HS-5 (cell line): ENCODE results near the gene PANK2.
"Not testable (repeated sequence)": the region's sequence is repeated elsewhere in the genome, so short reads cannot be mapped to it uniquely, and the experiment has no call there.

ENCODE experiments used
- DNase-seq: peaks from one replicate; pipeline ENCODE4 v3.0.0-alpha.2; 2012; ENCODE audit warnings: low read depth

PANK2 gene

DNA sequence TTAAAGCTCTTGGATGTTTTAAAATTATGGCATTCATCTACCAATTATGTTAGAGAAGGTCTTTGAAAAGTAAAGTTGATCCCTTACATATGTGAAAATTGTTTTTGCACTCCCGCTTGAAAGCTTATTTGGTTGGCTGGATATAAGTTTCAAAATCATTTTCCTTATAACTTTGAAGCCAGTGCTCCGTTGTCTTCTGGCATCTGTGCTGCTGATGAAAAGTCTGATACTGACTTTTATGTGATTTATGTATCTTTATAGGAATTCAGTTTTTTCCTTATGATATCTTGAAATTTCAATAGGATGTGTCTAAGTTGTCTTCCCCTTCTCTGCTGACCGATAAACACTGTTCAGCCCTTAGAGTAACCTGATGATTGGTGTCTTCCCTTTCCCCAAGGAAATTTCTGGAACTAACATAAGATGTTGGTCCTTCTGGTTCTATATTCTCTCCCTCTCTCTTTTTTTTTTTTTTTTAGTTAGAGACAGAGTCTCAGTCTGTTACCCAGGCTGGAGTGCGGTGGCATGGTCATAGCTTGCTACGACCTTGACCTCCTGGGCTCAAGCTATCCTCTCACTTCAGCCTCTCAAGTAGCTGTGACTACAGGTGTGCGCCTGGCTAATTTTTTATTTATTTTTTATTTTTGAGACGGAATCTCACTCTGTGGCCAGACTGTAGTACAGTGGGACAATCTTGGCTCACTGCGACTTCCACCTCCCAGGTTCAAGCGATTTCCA lies 12.7 kb downstream of the PANK2 start:
- no peak for DNase-seq

DNA sequence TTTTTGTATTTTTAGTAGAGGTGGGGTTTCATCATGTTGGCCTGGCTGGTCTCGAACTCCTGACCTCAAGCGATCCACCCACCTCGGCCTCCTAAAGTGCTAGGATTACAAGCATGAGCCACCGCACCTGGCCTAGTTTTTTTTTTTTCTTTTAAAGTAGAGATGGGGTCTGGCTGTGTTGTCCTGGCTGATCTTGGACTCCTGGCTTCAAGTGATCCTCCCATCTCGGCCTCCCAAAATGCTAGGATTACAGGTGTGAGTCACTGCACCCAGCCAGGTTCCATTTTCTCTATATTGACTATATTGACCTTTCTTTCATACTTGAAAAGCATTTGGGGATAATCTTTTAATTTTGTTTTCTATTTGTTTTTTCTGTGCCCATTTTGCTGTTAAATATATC lies 13.3 kb downstream of the PANK2 start:
- no peak for DNase-seq

DNA sequence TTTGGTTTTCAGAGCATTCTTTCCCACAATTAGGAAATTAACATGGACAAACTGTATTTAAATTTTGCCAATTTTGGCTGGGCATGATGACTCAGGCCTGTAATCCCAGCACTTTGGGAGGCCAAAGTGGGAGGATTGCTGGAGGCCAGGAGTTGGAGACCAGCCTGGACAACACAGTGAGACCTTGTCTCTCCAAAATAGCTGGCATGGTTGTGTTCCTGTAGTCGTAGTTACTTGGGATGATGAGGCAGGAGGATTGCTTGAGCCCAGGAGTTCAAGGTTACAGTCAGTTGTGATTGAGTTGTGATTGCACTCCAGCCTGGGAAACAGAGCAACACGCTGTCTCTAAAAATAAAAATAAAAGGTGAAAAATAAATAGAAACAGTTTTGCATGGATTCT lies 15.0 kb downstream of the PANK2 start:
- DNase-seq = no peak

GRCh38 chr20:3904857-3905256 lies 15.7 kb downstream of the PANK2 start:
- DNase-seq = no peak

DNA sequence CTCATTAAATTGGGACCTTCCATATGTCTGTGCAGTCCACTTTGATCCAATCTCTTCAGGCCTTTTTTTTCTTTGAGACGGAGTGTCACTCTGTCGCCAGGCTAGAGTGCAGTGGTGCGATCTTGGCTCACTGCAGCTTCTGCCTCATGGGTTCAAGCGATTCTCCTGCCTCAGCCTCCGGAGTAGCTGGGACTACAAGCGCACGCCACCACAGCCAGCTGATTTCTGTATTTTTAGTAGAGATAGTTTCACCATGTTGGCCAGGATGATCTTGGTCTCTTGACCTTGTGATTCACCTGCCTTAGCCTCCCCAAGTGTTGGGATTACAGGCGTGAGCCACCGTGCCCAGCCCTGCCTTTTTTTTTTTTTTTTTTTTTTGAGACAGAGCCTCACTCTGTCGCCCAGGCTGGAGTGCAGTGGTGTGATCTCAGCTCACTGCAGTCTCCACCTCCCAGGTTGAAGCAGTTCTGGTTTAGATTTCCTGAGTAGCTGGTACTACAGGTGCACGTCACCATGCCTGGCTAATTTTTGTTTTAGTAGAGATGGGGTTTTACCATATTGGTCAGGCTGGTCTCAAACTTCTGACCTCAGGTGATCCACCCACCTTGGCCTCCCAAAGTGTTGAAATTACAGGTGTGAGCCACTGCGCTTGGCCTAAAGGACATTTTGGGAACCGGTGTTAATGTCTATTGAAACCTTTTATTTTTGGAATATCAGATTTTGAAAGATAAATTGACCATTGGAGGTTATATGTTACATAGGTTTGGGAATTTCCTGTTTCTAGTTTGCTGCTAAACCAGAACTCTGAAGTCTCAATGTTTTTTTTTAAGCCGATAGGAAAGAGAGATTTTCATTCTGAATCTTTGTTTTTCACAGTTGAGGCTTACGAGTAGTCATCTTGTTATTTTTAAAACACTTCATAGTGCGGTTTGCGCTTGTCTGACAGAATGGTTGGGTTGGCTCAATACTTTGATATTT lies 17.8 kb downstream of the PANK2 start:
- not testable (repeated sequence) for DNase-seq

DNA sequence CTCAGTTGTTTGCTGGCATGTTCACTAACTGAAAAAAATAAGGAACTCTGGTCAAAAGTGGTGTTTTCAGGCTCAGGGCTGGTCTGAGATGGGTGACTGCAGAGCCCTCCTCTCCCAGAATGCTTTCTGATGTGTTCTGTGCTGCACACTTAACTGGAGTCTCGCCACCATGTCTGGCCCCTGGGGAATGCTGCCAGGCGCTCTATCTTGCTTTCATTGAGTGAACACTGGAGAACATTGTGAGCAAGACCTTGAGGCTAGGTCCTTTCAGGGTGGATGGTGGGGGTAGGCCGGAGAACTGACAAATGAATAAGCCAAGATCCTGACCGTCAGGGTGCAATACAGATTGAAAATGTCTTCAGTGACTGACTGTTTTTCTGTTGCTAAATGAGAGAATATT lies 19.5 kb downstream of the PANK2 start:
- no peak for DNase-seq

- DNase-seq = no peak
These were observed 20.8 kb downstream of the PANK2 start for GRCh38 chr20:3909952-3910366.

GRCh38 chr20:3910853-3911252 lies 21.7 kb downstream of the PANK2 start:
- no peak for DNase-seq

DNA sequence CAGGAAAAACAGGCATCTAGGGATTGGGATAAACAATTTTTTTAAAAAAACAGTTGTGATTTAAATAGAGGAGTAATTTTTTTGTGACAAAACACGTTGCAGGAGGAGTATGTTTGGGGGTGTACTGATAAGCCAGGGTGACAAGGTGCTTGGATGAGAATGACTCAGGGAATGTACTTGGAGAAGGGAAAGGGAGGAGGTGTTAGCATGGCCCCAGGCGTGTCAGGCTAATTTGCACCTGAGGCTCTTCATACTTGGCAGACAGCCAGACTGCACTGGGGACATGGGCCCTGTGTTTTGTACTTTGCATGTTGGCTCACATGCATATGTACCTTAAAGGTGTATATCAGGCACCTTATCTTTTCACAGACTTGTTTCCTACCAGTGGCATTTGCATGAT lies 22.8 kb downstream of the PANK2 start:
- DNase-seq = no peak

- no peak for DNase-seq
These were observed 25.3 kb downstream of the PANK2 start for GRCh38 chr20:3914446-3914845.

- no peak for DNase-seq
These were observed 26.5 kb downstream of the PANK2 start for GRCh38 chr20:3915691-3916090.

- DNase-seq = no peak
These were observed 27.2 kb downstream of the PANK2 start for GRCh38 chr20:3916364-3916763.

- DNase-seq = no peak
These were observed 30.2 kb downstream of the PANK2 start for GRCh38 chr20:3919352-3919751.

DNA sequence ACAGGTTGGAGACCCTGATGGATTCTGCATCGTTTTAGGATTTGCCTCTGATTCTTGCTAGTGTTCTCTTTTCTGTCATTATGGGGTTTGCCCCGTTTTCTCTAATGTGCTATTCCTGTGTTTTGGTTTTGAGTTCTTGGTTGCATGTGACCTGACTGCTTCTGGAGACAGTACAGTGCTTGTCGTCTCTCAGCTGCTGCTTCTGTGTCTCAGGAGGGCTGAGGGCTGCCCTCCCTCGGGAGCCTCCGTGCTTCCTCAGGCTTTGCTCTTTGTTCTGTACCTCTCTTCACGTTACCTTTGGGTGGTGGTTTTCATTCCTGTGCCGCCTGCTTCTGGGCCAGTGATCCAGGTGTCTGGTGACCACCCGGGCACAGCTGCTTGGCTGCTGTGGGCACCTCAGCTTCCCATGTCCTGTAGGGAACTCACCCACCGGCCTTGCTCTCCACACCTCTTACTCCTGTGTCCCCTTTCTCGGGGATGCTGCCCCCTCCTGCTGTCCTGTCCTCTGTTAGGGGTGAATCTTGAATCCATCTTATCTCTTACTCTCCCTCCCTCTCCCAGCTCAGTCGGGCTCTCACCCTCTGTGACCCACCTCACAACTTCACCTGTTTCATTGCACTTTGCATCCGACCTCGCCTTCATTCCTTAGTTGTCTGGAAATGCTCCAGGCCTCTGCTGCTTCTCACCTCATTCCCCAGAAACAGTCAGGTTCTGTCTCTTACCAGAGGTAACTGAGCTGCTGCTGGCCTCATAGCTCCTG lies 33.2 kb downstream of the PANK2 start:
- DNase-seq = no peak

DNA sequence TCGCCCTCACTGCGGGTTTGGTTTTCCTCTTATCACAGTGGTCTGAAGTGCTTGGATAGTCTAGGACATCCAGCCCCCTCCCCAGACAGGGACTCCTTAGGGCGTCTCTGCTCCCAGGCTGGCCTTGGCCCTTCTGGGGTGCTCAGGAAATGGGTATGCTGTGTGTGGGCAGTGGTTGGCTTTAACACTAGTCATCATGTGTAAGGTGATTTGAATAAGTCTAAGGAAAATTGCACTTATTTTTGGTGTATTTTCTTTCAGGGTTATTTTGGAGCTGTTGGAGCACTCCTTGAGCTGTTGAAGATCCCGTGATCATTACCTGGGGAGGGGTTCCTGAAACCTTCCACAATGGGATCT lies 33.8 kb downstream of the PANK2 start:
- no peak for DNase-seq

GRCh38 chr20:3923818-3924217 lies 34.6 kb downstream of the PANK2 start:
- no peak for DNase-seq

GRCh38 chr20:3924304-3925112 lies 35.3 kb downstream of the PANK2 start:
- no peak for DNase-seq

GRCh38 chr20:3925113-3925695 lies 36.0 kb downstream of the PANK2 start:
- DNase-seq = no peak

- no peak for DNase-seq
These were observed 36.9 kb downstream of the PANK2 start for GRCh38 chr20:3925899-3926638.

DNA sequence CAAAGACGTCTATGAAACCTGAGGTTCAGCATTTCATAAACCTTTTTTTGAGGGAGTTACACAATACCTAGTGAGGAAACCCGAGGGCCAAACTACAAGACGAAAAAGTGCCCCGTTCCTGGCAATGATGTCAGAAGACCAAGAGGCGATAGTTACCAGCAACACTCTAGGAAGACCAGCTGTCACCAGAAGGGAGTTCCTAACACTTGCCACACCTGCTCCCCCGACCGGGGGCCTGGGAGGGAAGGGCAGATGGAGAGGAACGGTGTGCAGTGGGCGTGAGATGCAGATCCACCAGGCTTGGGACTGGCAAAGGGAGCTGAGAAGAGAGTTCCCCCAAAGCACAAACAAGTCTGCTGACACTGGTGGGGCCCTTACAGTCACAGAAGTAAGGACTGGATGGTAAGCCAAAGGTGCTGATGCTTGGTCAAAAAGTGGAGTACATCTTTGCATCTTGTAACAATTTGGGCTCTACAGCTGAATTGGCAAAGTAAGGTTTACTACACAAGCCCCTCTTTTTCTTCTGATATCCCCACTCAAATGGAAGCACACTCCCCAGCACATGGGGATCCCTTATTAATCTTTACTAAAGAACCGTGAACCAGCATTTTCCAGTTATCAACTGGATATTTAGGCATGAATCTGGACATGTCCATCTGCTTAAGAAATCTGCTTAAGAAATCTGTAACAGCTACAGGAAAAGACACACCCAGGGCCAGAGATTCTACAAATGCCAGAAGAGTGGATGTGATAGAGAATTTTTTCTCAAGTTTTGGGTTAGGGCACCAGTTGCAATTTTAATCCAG lies 38.5 kb downstream of the PANK2 start:
- DNase-seq = no peak
